IPS-NIHi7 (cell line): ENCODE results near the gene CDS1.
"Not testable (repeated sequence)": the region's sequence is repeated elsewhere in the genome, so short reads cannot be mapped to it uniquely, and the experiment has no call there.

Experiments used
- DNase-seq: peaks from one replicate; pipeline ENCODE4 v3.0.0; 2012; ENCODE audit warnings: mixed read lengths; ENCODE audit errors: extremely low spot score

The CDS1 gene

GRCh38 chr4:84582988-84583875 is at the start of gene CDS1:
TSS of gene CDS1 (plus strand) at chr4:84583127. CDS start at chr4:84583402, 275 bp downstream.
- peak; percentile 49 for DNase-seq

GRCh38 chr4:84535901-84536300 is 47.0 kb upstream of the CDS1 start:
- no peak for DNase-seq

- no peak for DNase-seq
Measured at GRCh38 chr4:84545093-84545492, 37.8 kb upstream of the CDS1 start.

- no peak for DNase-seq
Measured at GRCh38 chr4:84547211-84547610, 35.7 kb upstream of the CDS1 start.

- DNase-seq, result not testable (repeated sequence)
Measured at GRCh38 chr4:84549191-84549590, 33.7 kb upstream of the CDS1 start.

- no peak for DNase-seq
Measured at GRCh38 chr4:84562156-84562555, 20.8 kb upstream of the CDS1 start.

GRCh38 chr4:84563002-84563401 is 19.9 kb upstream of the CDS1 start:
- no peak for DNase-seq

- no peak for DNase-seq
Measured at GRCh38 chr4:84565951-84566350, 17.0 kb upstream of the CDS1 start.

- DNase-seq, result no peak
Measured at GRCh38 chr4:84568496-84568895, 14.4 kb upstream of the CDS1 start.

GRCh38 chr4:84569009-84569408 is 13.9 kb upstream of the CDS1 start:
- DNase-seq, result no peak

GRCh38 chr4:84573385-84574068 is 9.4 kb upstream of the CDS1 start:
- no peak for DNase-seq

- no peak for DNase-seq
Measured at GRCh38 chr4:84574069-84574720, 8.7 kb upstream of the CDS1 start.

GRCh38 chr4:84578540-84579402 is 4.2 kb upstream of the CDS1 start:
- no peak for DNase-seq

GRCh38 chr4:84579403-84579776 is 3.5 kb upstream of the CDS1 start:
- peak; percentile 24 for DNase-seq

- peak; percentile 95 for DNase-seq
Measured at GRCh38 chr4:84582302-84582987, 482 bp upstream of the CDS1 start.

- no peak for DNase-seq
Measured at GRCh38 chr4:84583876-84584380, 1.0 kb downstream of the CDS1 start.

GRCh38 chr4:84585251-84585650 is 2.3 kb downstream of the CDS1 start:
- DNase-seq, result no peak

GRCh38 chr4:84594724-84595123 is 11.8 kb downstream of the CDS1 start:
- DNase-seq, result no peak

GRCh38 chr4:84596826-84597225 is 13.9 kb downstream of the CDS1 start:
- DNase-seq, result peak; percentile 43

- DNase-seq, result no peak
Measured at GRCh38 chr4:84597450-84597849, 14.5 kb downstream of the CDS1 start.

GRCh38 chr4:84606645-84607044 is 23.7 kb downstream of the CDS1 start:
- no peak for DNase-seq
